CD4-positive, alpha-beta T cell treated with Interleukin-17A for 4 hours (primary cell): ENCODE results near the gene OTOS.

Experiments used
- DNase-seq: peaks from one replicate; pipeline ENCODE4 v3.0.0-alpha.2; 2020; ENCODE audit warnings: mixed read lengths

OTOS gene

GRCh38 chr2:240140511-240140910 lies at the start of gene OTOS:
TSS of gene OTOS (minus strand) at chr2:240140658. CDS start at chr2:240140326, 332 bp downstream.
- no peak for DNase-seq

GRCh38 chr2:240189686-240190085 lies 49.2 kb upstream of the OTOS start:
- DNase-seq: no peak

- no peak for DNase-seq
Measured at GRCh38 chr2:240187989-240188590, 47.6 kb upstream of the OTOS start.

GRCh38 chr2:240186191-240186725 lies 45.8 kb upstream of the OTOS start:
- DNase-seq: no peak

- no peak for DNase-seq
Measured at GRCh38 chr2:240184656-240185055, 44.2 kb upstream of the OTOS start.

GRCh38 chr2:240183875-240184590 lies 43.6 kb upstream of the OTOS start:
- no peak for DNase-seq

- no peak for DNase-seq
Measured at GRCh38 chr2:240183006-240183874, 42.8 kb upstream of the OTOS start.

GRCh38 chr2:240182476-240182875 lies 42.0 kb upstream of the OTOS start:
- DNase-seq: no peak

GRCh38 chr2:240182001-240182400 lies 41.5 kb upstream of the OTOS start:
- DNase-seq: no peak

- DNase-seq: no peak
Measured at GRCh38 chr2:240179941-240180666, 39.6 kb upstream of the OTOS start.

GRCh38 chr2:240179186-240179815 lies 38.8 kb upstream of the OTOS start:
- DNase-seq: no peak

- no peak for DNase-seq
Measured at GRCh38 chr2:240178564-240178963, 38.1 kb upstream of the OTOS start.

GRCh38 chr2:240174496-240174895 lies 34.0 kb upstream of the OTOS start:
- DNase-seq: no peak

- DNase-seq: no peak
Measured at GRCh38 chr2:240172071-240172895, 31.8 kb upstream of the OTOS start.

- DNase-seq: no peak
Measured at GRCh38 chr2:240170883-240171282, 30.4 kb upstream of the OTOS start.

GRCh38 chr2:240170354-240170735 lies 29.9 kb upstream of the OTOS start:
- DNase-seq: no peak

GRCh38 chr2:240169486-240170353 lies 29.3 kb upstream of the OTOS start:
- DNase-seq: no peak

GRCh38 chr2:240168546-240169361 lies 28.3 kb upstream of the OTOS start:
- DNase-seq: no peak

- no peak for DNase-seq
Measured at GRCh38 chr2:240168041-240168440, 27.6 kb upstream of the OTOS start.

- no peak for DNase-seq
Measured at GRCh38 chr2:240167588-240167880, 27.1 kb upstream of the OTOS start.
